Breast epithelium (tissue), 3 donors: Measurements from ENCODE around the gene ALKBH4.

Experiments used
- POLR2A ChIP-seq: fragments of 450-650 bp; IDR thresholded peaks from one replicate; pipeline ENCODE4 v1.6.1; 2016; ENCODE audit warnings: antibody characterized with exemption, mild to moderate bottlenecking, moderate library complexity
- POLR2AphosphoS5 ChIP-seq, 3 donors: sonication (generic); formaldehyde crosslinking; IDR thresholded peaks; one replicate each; pipeline ENCODE4 v1.6.1; 2017; ENCODE audit warnings: antibody characterized with exemption in 3 of 3
- TF ChIP-seq, protein P1 (sequence below), 3 donors: fragments of 450-650 bp; IDR thresholded peaks; one replicate each; pipeline ENCODE4 v1.5.1; 2016 to 2017; ENCODE audit warnings: antibody characterized with exemption in 3 of 3, mild to moderate bottlenecking in 3 of 3, moderate library complexity in 3 of 3

DNA sequence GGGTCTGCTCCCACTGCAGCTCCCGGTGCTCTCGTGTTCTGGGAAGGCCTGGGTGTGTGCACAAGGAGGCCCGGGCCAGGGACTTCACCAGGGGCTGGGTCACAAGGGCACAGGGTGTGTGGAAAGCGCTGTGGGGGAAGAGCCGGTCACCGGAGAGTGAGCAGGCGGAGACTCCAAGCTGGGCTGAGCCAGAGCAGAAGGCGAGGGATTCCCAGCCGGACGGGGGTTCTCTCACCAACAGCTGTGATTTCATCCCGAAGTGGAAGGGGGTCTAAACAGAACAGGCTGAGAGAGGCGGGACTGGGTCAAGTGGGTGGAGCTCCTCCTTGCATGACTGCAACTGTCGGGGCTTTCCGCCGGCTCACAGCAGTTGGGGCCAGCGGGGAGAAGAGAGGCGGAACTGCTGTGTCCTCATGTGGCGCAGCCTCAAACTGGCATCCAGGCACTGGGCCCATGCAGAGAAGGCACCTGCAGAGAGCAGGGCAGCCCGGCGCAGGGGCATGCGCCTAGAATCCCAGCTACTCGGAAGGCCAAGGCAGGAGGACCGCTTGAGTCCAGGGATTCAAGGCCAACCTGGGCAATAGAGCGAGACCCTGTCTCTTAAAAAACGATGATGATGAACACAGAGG lies 38.9 kb downstream of the ALKBH4 start:
- TF ChIP-seq, protein P1, sequence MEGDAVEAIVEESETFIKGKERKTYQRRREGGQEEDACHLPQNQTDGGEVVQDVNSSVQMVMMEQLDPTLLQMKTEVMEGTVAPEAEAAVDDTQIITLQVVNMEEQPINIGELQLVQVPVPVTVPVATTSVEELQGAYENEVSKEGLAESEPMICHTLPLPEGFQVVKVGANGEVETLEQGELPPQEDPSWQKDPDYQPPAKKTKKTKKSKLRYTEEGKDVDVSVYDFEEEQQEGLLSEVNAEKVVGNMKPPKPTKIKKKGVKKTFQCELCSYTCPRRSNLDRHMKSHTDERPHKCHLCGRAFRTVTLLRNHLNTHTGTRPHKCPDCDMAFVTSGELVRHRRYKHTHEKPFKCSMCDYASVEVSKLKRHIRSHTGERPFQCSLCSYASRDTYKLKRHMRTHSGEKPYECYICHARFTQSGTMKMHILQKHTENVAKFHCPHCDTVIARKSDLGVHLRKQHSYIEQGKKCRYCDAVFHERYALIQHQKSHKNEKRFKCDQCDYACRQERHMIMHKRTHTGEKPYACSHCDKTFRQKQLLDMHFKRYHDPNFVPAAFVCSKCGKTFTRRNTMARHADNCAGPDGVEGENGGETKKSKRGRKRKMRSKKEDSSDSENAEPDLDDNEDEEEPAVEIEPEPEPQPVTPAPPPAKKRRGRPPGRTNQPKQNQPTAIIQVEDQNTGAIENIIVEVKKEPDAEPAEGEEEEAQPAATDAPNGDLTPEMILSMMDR (IDR thresholded peaks at IDR 0.05): no peak
- TF ChIP-seq POLR2A (no peak), POLR2AphosphoS5 (IDR thresholded peaks at IDR 0.05) (no peak)
